GM12874 (cell line): ENCODE results near the gene DRG1.

Experiments used
- CTCF ChIP-seq: IDR thresholded peaks from 2 replicates; pipeline ENCODE4 v1.5.1; 2011; ENCODE audit warnings: low read depth, mild to moderate bottlenecking, control low read depth, low read length, moderate library complexity; ENCODE audit not compliant: insufficient read depth

Gene DRG1

GRCh38 chr22:31431950-31432349, 32.5 kb downstream of the DRG1 start:
- TF ChIP-seq CTCF = no peak

- TF ChIP-seq CTCF = no peak
Measured at GRCh38 chr22:31436132-31436531, 36.7 kb downstream of the DRG1 start.

- no peak for TF ChIP-seq CTCF
Measured at GRCh38 chr22:31439808-31440207, 40.4 kb downstream of the DRG1 start.

- TF ChIP-seq CTCF = no peak
Measured at GRCh38 chr22:31440681-31441080, 41.3 kb downstream of the DRG1 start.

- no peak for TF ChIP-seq CTCF
Measured at GRCh38 chr22:31441652-31442051, 42.2 kb downstream of the DRG1 start.

- no peak for TF ChIP-seq CTCF
Measured at GRCh38 chr22:31442768-31443489, 43.5 kb downstream of the DRG1 start.

- no peak for TF ChIP-seq CTCF
Measured at GRCh38 chr22:31443516-31443915, 44.1 kb downstream of the DRG1 start.
